CD14-positive monocyte (primary cell): Measurements from ENCODE around the gene RGPD3. TPM values are rescaled to one million over a fixed set of nuclear protein-coding genes. Genes with fewer than 3 reads are reported as not detected.

Experiments
- DNase-seq, 3 donors: peaks; one replicate each; pipeline ENCODE4 v3.0.0-alpha.2; 2011 to 2022
- H2AFZ ChIP-seq: 2 replicates; pipeline ENCODE4 v1.6.0; 2012; ENCODE audit warnings: mild to moderate bottlenecking, low read depth, low read length, inconsistent platforms; ENCODE audit not compliant: insufficient read depth, poor library complexity, severe bottlenecking
- H3K27ac ChIP-seq, 2 donors: 1 replicate in 1 of 2; 2 replicates in 1 of 2; pipeline ENCODE4 v1.5.1; 2012 to 2013; ENCODE audit warnings: low read length in 2 of 2, control low read depth in 1 of 2, inconsistent platforms in 1 of 2, low read depth in 1 of 2, mild to moderate bottlenecking in 1 of 2
- H3K27me3 ChIP-seq, 2 donors: one replicate each; pipeline versions ENCODE4 v1.6.0 to v1.6.1; 2011 to 2013; ENCODE audit warnings: low read length in 2 of 2; ENCODE audit not compliant: control insufficient read depth in 2 of 2, insufficient read depth in 2 of 2
- H3K36me3 ChIP-seq, 2 donors: replicated peaks in 1 of 2; 1 replicate in 1 of 2; 2 replicates in 1 of 2; pipeline versions ENCODE4 v1.5.1 to v1.6.1; 2012 to 2013; ENCODE audit warnings: low read length in 2 of 2, control low read depth in 1 of 2, inconsistent platforms in 1 of 2, mild to moderate bottlenecking in 1 of 2; ENCODE audit not compliant: insufficient read depth in 2 of 2, control insufficient read depth in 1 of 2
- H3K4me1 ChIP-seq, 2 donors: 1 replicate in 1 of 2; 2 replicates in 1 of 2; pipeline versions ENCODE4 v1.5.1 to v1.6.1; 2012 to 2013; ENCODE audit warnings: low read length in 2 of 2, control low read depth in 1 of 2, inconsistent platforms in 1 of 2, mild to moderate bottlenecking in 1 of 2, moderate library complexity in 1 of 2; ENCODE audit not compliant: insufficient read depth in 2 of 2, control insufficient read depth in 1 of 2
- H3K4me2 ChIP-seq: replicated peaks from 2 replicates; pipeline ENCODE3; 2012; ENCODE audit warnings: low read length, moderate library complexity, mild to moderate bottlenecking; ENCODE audit not compliant: poor library complexity, severe bottlenecking; ENCODE audit errors: extremely low read depth
- H3K4me3 ChIP-seq, 3 experiments: fragments of 200-600 bp in 1 of 3; sonication (generic) in 1 of 3; replicated peaks in 1 of 3; 1 replicate in 2 of 3; 2 replicates in 1 of 3; pipeline ENCODE4 v1.5.1; 2011 to 2013; ENCODE audit warnings: low read length in 3 of 3, mild to moderate bottlenecking in 3 of 3, control low read depth in 2 of 3, low read depth in 2 of 3, inconsistent platforms in 1 of 3, moderate library complexity in 1 of 3
- H3K79me2 ChIP-seq: 2 replicates; pipeline ENCODE4 v1.6.0; 2012; ENCODE audit warnings: mild to moderate bottlenecking, control low read depth, inconsistent platforms, low read length, moderate library complexity; ENCODE audit not compliant: insufficient read depth
- H3K9ac ChIP-seq: 2 replicates; pipeline ENCODE4 v1.6.0; 2017; ENCODE audit warnings: low read length, mild to moderate bottlenecking; ENCODE audit not compliant: insufficient read depth, poor library complexity, severe bottlenecking
- H3K9me3 ChIP-seq, 2 donors: replicated peaks in 1 of 2; 1 replicate in 1 of 2; 2 replicates in 1 of 2; pipeline versions ENCODE4 v1.5.1 to v1.6.1; 2012 to 2013; ENCODE audit warnings: low read length in 2 of 2, control low read depth in 1 of 2; ENCODE audit not compliant: control insufficient read depth in 1 of 2, insufficient read depth in 1 of 2
- H4K20me1 ChIP-seq: 2 replicates; pipeline ENCODE4 v1.6.0; 2012; ENCODE audit warnings: mild to moderate bottlenecking, low read length, control low read depth, moderate library complexity; ENCODE audit not compliant: insufficient read depth
- H3K27ac Mint-ChIP-seq, 7 donors: one replicate each; pipeline ENCODE4 v1.8.0; 2020; ENCODE audit warnings: mild to moderate bottlenecking in 7 of 7, mixed read lengths in 7 of 7, moderate library complexity in 6 of 7, inconsistent platforms in 2 of 7
- H3K27me3 Mint-ChIP-seq, 3 donors: one replicate each; pipeline ENCODE4 v1.8.0; 2021 to 2022; ENCODE audit warnings: low read depth in 3 of 3, mild to moderate bottlenecking in 3 of 3, mixed read lengths in 3 of 3, moderate library complexity in 3 of 3, inconsistent platforms in 1 of 3
- H3K36me3 Mint-ChIP-seq, 2 donors: one replicate each; pipeline ENCODE4 v1.8.0; 2020; ENCODE audit warnings: mixed read lengths in 2 of 2, inconsistent platforms in 1 of 2, mild to moderate bottlenecking in 1 of 2
- H3K4me1 Mint-ChIP-seq: one replicate; pipeline ENCODE4 v1.8.0; 2020; ENCODE audit warnings: mild to moderate bottlenecking, mixed read lengths
- H3K4me3 Mint-ChIP-seq, 2 donors: one replicate each; pipeline ENCODE4 v1.8.0; 2020; ENCODE audit warnings: mild to moderate bottlenecking in 2 of 2, mixed read lengths in 2 of 2, moderate library complexity in 1 of 2
- H3K9me3 Mint-ChIP-seq, 7 donors: one replicate each; pipeline ENCODE4 v1.8.0; 2020 to 2022; ENCODE audit warnings: mixed read lengths in 7 of 7, mild to moderate bottlenecking in 6 of 7, moderate library complexity in 6 of 7, inconsistent platforms in 2 of 7
- CTCF ChIP-seq: fragments of 200-600 bp; IDR thresholded peaks from one replicate; pipeline ENCODE4 v1.8.0; 2022; ENCODE audit warnings: antibody characterized with exemption, mild to moderate bottlenecking
- WGBS: methylation state at CpG from one replicate; pipeline ENCODE4 v1.1.5; 2013; ENCODE audit warnings: missing lambda C conversion rate; ENCODE audit not compliant: insufficient coverage; 5-methylcytosine and 5-hydroxymethylcytosine counted together
- intact Hi-C, 2 donors: fragments of 100-400 bp; cut with micrococcal nuclease; formaldehyde crosslinking; loops; one replicate each; pipeline versions ENCODE4 v1.15.0 to v1.15.1; 2023
- polyA plus RNA-seq, 3 donors: library from polyadenylated mRNA; depleted of rRNA in 1 of 3; unstranded in 2 of 3; stranded (reverse) in 1 of 3; fragments of 300-500 nt in 2 of 3; fragments of >200 nt in 1 of 3; fragmentation: Illumina TruSeq in 2 of 3; gene quantifications; 1 replicate in 2 of 3; 2 replicates in 1 of 3; pipeline ENCODE4 v1.2.3, GENCODE V29; 2012 to 2021

RGPD3 gene
- polyA plus RNA-seq, 3 donors: 0.25 TPM; not detected in 2

GRCh38 chr2:106362789-106363188 is 105.4 kb downstream of the RGPD3 start:
- H3K27me3 ChIP-seq: no peaks in the 10 kb centered on the region
- H3K27ac Mint-ChIP-seq: no peak overlapping the region
- no peak overlapping the region for H3K9ac ChIP-seq
- H3K4me1 Mint-ChIP-seq: no peaks in the 10 kb centered on the region
- intact Hi-C loops: no loop called here
- H3K79me2 ChIP-seq: no peaks in the 10 kb centered on the region
- H3K27me3 Mint-ChIP-seq: no peaks in the 10 kb centered on the region
- no peak for TF ChIP-seq CTCF
- no peaks in the 10 kb centered on the region for H3K36me3 Mint-ChIP-seq
- no peak overlapping the region for H3K27ac ChIP-seq
- H3K4me3 ChIP-seq: no peak overlapping the region
- H4K20me1 ChIP-seq: no peaks in the 10 kb centered on the region
- no peak overlapping the region for H3K4me3 Mint-ChIP-seq
- no peak overlapping the region for H3K4me2 ChIP-seq
- H3K9me3 ChIP-seq: peaks cover 3 to 7% of the 10 kb centered on the region in 2 donors
- WGBS: 0% methylated on average over 1 of the region's 1 CpG
- no peak for DNase-seq
- no peaks in the 10 kb centered on the region for H3K4me1 ChIP-seq
- H2AFZ ChIP-seq: no peak overlapping the region
- H3K9me3 Mint-ChIP-seq: peaks cover 3 to 10% (median 4%) of the 10 kb centered on the region in 7 donors
- no peaks in the 10 kb centered on the region for H3K36me3 ChIP-seq

DNA sequence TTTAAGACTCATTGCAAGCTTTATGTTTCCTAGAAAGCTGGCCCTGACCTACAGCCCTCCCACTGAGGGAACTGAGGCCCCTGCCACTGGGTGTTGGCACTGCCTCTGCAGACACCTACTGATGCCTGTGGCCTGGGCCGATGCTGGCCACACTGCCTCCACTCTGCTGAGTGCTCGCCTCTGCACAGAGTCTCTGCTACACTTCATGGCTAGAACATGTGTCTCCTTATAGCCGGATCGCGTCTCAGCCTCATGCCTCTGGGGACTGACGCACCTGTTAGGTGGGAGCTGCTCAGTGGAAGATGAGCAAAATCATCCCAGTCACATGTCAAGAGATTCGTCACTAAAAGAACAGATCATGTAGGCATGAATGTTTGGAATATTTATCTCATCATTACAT is 108.7 kb downstream of the RGPD3 start:
- Histone ChIP-seq H3K79me2 (no peaks in the 10 kb centered on the region), H3K27me3 (no peaks in the 10 kb centered on the region), H3K27ac (no peak overlapping the region), H3K36me3 (no peaks in the 10 kb centered on the region), H2AFZ (no peak overlapping the region), H4K20me1 (no peaks in the 10 kb centered on the region), H3K9me3 (no peaks in the 10 kb centered on the region), H3K9ac (no peak overlapping the region), H3K4me2 (no peak overlapping the region), H3K4me1 (no peaks in the 10 kb centered on the region), H3K4me3 (no peak overlapping the region)
- H3K36me3 Mint-ChIP-seq: no peaks in the 10 kb centered on the region
- TF ChIP-seq CTCF: no peak
- DNase-seq: no peak
- peak overlapping the region in 1 of 7 donors; percentile 51 for H3K27ac Mint-ChIP-seq
- peaks cover 0 to 2% (median 0%) of the 10 kb centered on the region in 7 donors for H3K9me3 Mint-ChIP-seq
- no peaks in the 10 kb centered on the region for H3K27me3 Mint-ChIP-seq
- 100% methylated on average over 6 of the region's 7 CpGs for WGBS
- intact Hi-C loops: no loop called here
- no peak overlapping the region for H3K4me3 Mint-ChIP-seq
- peaks cover 9% of the 10 kb centered on the region for H3K4me1 Mint-ChIP-seq
